ENCODE measurements around the gene KRT38.

The KRT38 gene

GRCh38 chr17:41451154-41451728 lies 10.5 kb upstream of the KRT38 start:
- DNase-seq (ENCODE audit: low read depth): no peak
- H3K4me3 ChIP-seq (ENCODE audit: low read length): no peak overlapping the region
- TF ChIP-seq CTCF (IDR thresholded peaks at IDR 0.05; ENCODE audit: insufficient read depth, low read depth, low read length, missing control alignments): no peak

- no peak for TF ChIP-seq CTCF (IDR thresholded peaks at IDR 0.05; ENCODE audit: insufficient read depth, low read depth, low read length, missing control alignments)
- no peak overlapping the region for H3K4me3 ChIP-seq (ENCODE audit: low read length)
- DNase-seq (ENCODE audit: low read depth): no peak
These were observed 8.2 kb upstream of the KRT38 start for GRCh38 chr17:41449008-41449407.

GRCh38 chr17:41448506-41448905 lies 7.7 kb upstream of the KRT38 start:
- no peak overlapping the region for H3K4me3 ChIP-seq (ENCODE audit: low read length)
- no peak for TF ChIP-seq CTCF (IDR thresholded peaks at IDR 0.05; ENCODE audit: insufficient read depth, low read depth, low read length, missing control alignments)
- DNase-seq (ENCODE audit: low read depth): no peak

- DNase-seq (ENCODE audit: low read depth): peak; percentile 12
- no peak overlapping the region for H3K4me3 ChIP-seq (ENCODE audit: low read length)
- TF ChIP-seq CTCF (IDR thresholded peaks at IDR 0.05; ENCODE audit: insufficient read depth, low read depth, low read length, missing control alignments): no peak
These were observed 6.0 kb upstream of the KRT38 start for GRCh38 chr17:41446806-41447205.

- TF ChIP-seq CTCF (IDR thresholded peaks at IDR 0.05; ENCODE audit: insufficient read depth, low read depth, low read length, missing control alignments): no peak
- H3K4me3 ChIP-seq (ENCODE audit: low read length): no peak overlapping the region
- no peak for DNase-seq (ENCODE audit: low read depth)
These were observed 3.9 kb upstream of the KRT38 start for GRCh38 chr17:41444640-41445039.

- DNase-seq (ENCODE audit: low read depth): no peak
- TF ChIP-seq CTCF (IDR thresholded peaks at IDR 0.05; ENCODE audit: insufficient read depth, low read depth, low read length, missing control alignments): no peak
- H3K4me3 ChIP-seq (ENCODE audit: low read length): no peak overlapping the region
These were observed 3.4 kb upstream of the KRT38 start for GRCh38 chr17:41444186-41444585.

- DNase-seq (ENCODE audit: low read depth): no peak
- no peak overlapping the region for H3K4me3 ChIP-seq (ENCODE audit: low read length)
- no peak for TF ChIP-seq CTCF (IDR thresholded peaks at IDR 0.05; ENCODE audit: insufficient read depth, low read depth, low read length, missing control alignments)
These were observed 2.0 kb upstream of the KRT38 start for GRCh38 chr17:41442739-41443138.

All from epithelial cell of esophagus (primary cell).